WTC11 (cell line): ENCODE measurements around the gene FH. TPM values are rescaled to one million over a fixed set of nuclear protein-coding genes. Genes with fewer than 3 reads are reported as not detected.

ENCODE experiments used
- ETV6 ChIP-seq: sonication (generic); formaldehyde crosslinking; IDR thresholded peaks from 2 replicates; pipeline ENCODE4 v1.8.1; 2022; ENCODE audit warnings: mild to moderate bottlenecking, missing genetic modification reagents
- FOXK1 ChIP-seq: sonication (generic); formaldehyde crosslinking; IDR thresholded peaks from 2 replicates; pipeline ENCODE4 v1.8.0; 2022; ENCODE audit warnings: mild to moderate bottlenecking, moderate library complexity, missing genetic modification reagents
- JAZF1 ChIP-seq: fragments of 250-450 bp; sonication (Bioruptor Pico); IDR thresholded peaks from 2 replicates; pipeline ENCODE4 v1.9.0; 2021; ENCODE audit warnings: moderate library complexity, mild to moderate bottlenecking, inconsistent platforms
- NR3C1 ChIP-seq: sonication (generic); formaldehyde crosslinking; conservative IDR thresholded peaks from 2 replicates; pipeline ENCODE4 v1.8.1; 2023; ENCODE audit warnings: low read depth, mild to moderate bottlenecking, missing genetic modification reagents
- SMAD3 ChIP-seq: sonication (generic); formaldehyde crosslinking; IDR thresholded peaks from 2 replicates; pipeline ENCODE4 v1.8.0; 2022; ENCODE audit warnings: missing genetic modification reagents, mild to moderate bottlenecking, borderline replicate concordance
- TEAD1 ChIP-seq: sonication (generic); formaldehyde crosslinking; IDR thresholded peaks from 2 replicates; pipeline ENCODE4 v1.8.0; 2022; ENCODE audit warnings: mild to moderate bottlenecking, missing genetic modification reagents
- ZNF121 ChIP-seq: sonication (generic); formaldehyde crosslinking; IDR thresholded peaks from 2 replicates; pipeline ENCODE4 v1.8.0; 2023; ENCODE audit warnings: missing genetic modification reagents
- total RNA-seq: library from RNA; stranded (reverse); gene quantifications from 3 replicates; pipeline ENCODE4 v1.2.3, GENCODE V29; 2021

The FH gene
- total RNA-seq, 1 experiment from 2014 or later, result 77.4 TPM

DNA sequence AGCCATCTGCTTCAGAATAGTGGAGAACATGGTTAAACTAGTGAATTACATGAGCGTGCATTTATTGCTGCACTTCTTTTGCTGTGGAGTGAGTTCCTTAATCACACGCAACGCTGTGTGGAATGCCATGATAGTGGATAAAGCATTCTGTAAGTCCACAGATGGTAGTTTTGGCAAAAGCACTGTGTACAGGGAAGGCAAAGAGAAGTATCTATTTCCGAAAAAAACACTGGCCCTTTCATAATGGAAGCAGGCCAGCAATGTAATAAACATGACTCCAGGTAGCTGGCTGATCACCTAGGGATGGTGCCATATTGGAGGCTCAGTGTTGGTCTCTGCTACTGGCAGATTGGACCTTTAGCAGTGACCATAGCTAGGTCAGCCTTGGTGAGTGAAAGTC is 67.6 kb downstream of the FH start (continued):
- no peak for TF ChIP-seq FOXK1 (CRISPR knock-in tag)
- TF ChIP-seq NR3C1, result no peak
- TF ChIP-seq TEAD1, result no peak
- TF ChIP-seq SMAD3 (CRISPR knock-in tag), result no peak
- TF ChIP-seq JAZF1 (CRISPR knock-in tag), result no peak
- TF ChIP-seq ZNF121 (CRISPR knock-in tag), result no peak
- TF ChIP-seq ETV6 (CRISPR knock-in tag), result no peak

Other genes with a start within 250 kb of the FH start
- 1.1 to 1.5 TPM (median 1.2 TPM) in 3 replicates for gene RGS7, start 162.6 kb downstream of the FH start, total RNA-seq
- not detected in 3 replicates for gene KMO, start 12.6 kb upstream of the FH start, total RNA-seq
- 53.5 to 60.4 TPM (median 56.9 TPM) in 3 replicates for gene CHML, start 120.6 kb upstream of the FH start, total RNA-seq
- 14.4 to 17.2 TPM (median 15.2 TPM) in 3 replicates for gene OPN3, start 120.6 kb upstream of the FH start, total RNA-seq
- gene WDR64, start 132.5 kb upstream of the FH start, total RNA-seq, result not detected in 3 replicates